Naive B cell (primary cell): ENCODE measurements around the gene NDUFB8. TPM values are rescaled to one million over a fixed set of nuclear protein-coding genes. Genes with fewer than 3 reads are reported as not detected.

Experiments used
- ATAC-seq, 2 donors: fragments of 150-1000 bp; cut with Tn5 transposase; 2 replicates each; pipeline ENCODE4 v1.10.0; 2021; ENCODE audit warnings: low read depth in 2 of 2, mild to moderate bottlenecking in 2 of 2, moderate library complexity in 2 of 2
- DNase-seq: peaks from one replicate; pipeline ENCODE4 v3.0.0; 2022
- H3K27ac Mint-ChIP-seq, 6 donors: one replicate each; pipeline ENCODE4 v1.8.0; 2020 to 2022; ENCODE audit warnings: mild to moderate bottlenecking in 6 of 6, mixed read lengths in 6 of 6, moderate library complexity in 5 of 6, inconsistent platforms in 2 of 6
- H3K27me3 Mint-ChIP-seq, 3 donors: one replicate each; pipeline ENCODE4 v1.8.0; 2021 to 2022; ENCODE audit warnings: mixed read lengths in 3 of 3, mild to moderate bottlenecking in 1 of 3
- H3K36me3 Mint-ChIP-seq, 2 donors: one replicate each; pipeline ENCODE4 v1.8.0; 2020 to 2022; ENCODE audit warnings: mixed read lengths in 2 of 2, inconsistent platforms in 1 of 2, mild to moderate bottlenecking in 1 of 2
- H3K4me1 Mint-ChIP-seq, 3 donors: one replicate each; pipeline ENCODE4 v1.8.0; 2020 to 2022; ENCODE audit warnings: mixed read lengths in 3 of 3, inconsistent platforms in 1 of 3, mild to moderate bottlenecking in 1 of 3, moderate library complexity in 1 of 3
- H3K4me3 Mint-ChIP-seq, 8 donors: one replicate each; pipeline ENCODE4 v1.8.0; 2020 to 2022; ENCODE audit warnings: mild to moderate bottlenecking in 8 of 8, mixed read lengths in 8 of 8, moderate library complexity in 8 of 8, inconsistent platforms in 2 of 8
- H3K9me3 Mint-ChIP-seq, 7 donors: one replicate each; pipeline ENCODE4 v1.8.0; 2020 to 2022; ENCODE audit warnings: mixed read lengths in 7 of 7, mild to moderate bottlenecking in 5 of 7, inconsistent platforms in 2 of 7, moderate library complexity in 1 of 7
- polyA plus RNA-seq, 6 donors: library from polyadenylated mRNA; unstranded; fragments of 300-500 nt; fragmentation: Illumina TruSeq; gene quantifications; one replicate each; pipeline ENCODE4 v1.2.3, GENCODE V29; 2021; ENCODE audit warnings: low read depth in 6 of 6

The NDUFB8 gene
- polyA plus RNA-seq, 6 donors from 2014 or later = 403 to 762 (median 428) TPM

DNA sequence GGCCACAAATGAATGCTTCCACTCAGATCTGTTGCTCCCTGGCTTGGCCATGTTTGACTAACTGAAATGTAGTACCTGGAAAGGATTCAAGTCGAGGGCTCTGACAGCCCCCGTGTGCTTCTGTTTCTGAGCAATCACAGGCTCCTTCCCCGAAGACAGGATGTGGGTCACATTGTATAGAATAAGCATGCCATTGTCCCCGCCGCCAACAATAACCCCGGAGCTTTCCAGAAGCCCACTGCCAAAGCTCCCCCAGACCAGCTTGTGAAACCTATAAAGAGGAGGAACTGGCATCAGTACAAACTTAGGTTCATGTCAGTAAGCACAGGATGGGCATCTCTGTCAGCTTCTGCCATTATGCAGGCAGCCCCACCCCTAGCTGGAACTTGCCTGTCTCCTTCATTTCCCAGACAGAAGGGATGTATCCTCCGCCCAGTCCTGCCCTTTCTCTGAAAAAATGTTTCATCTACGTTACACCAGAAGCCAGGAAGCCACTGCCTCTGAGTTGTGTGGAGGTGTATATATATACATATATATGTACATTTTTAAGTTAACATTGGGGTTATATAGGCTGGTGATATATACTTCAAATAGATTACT, 20.3 kb downstream of the NDUFB8 start:
- peaks cover 0 to 1% (median 0%) of the 10 kb centered on the region in 7 donors for H3K9me3 Mint-ChIP-seq
- H3K4me3 Mint-ChIP-seq = no peak overlapping the region
- no peak overlapping the region for H3K27ac Mint-ChIP-seq
- no peak for ATAC-seq
- H3K36me3 Mint-ChIP-seq = peaks cover 11 to 25% of the 10 kb centered on the region in 2 donors
- no peaks in the 10 kb centered on the region for H3K4me1 Mint-ChIP-seq
- no peak for DNase-seq
- H3K27me3 Mint-ChIP-seq = no peaks in the 10 kb centered on the region

DNA sequence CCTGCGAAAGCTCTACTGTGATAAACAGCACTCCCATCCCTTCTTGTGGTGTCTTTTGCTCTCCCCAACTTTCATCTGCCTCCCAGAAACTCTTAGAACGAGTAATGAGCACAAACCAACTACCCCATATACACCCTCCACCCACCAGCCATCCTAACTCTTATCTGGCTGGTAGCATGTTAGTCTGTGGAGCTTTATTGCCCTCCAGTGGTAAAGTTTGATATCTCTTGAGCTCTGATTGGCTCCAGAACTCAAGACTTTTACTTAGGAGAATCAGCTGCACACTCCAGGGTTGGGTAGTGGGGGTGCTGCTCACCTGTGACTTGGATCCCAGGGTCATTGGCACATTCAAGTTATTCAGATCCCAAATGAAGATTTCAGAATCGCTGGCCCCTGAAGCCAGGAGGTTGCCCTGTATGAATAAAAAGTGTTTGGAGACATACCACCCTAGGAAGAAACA, 20.9 kb downstream of the NDUFB8 start:
- no peak overlapping the region for H3K4me3 Mint-ChIP-seq
- DNase-seq (peak; percentile 12), ATAC-seq (peak; percentile 60 to 65)
- no peaks in the 10 kb centered on the region for H3K27me3 Mint-ChIP-seq
- peak overlapping the region in 1 of 6 donors; percentile 82 for H3K27ac Mint-ChIP-seq
- H3K36me3 Mint-ChIP-seq = peaks cover 11 to 25% of the 10 kb centered on the region in 2 donors
- H3K4me1 Mint-ChIP-seq = no peaks in the 10 kb centered on the region
- H3K9me3 Mint-ChIP-seq = peaks cover 0 to 1% (median 0%) of the 10 kb centered on the region in 7 donors

DNA sequence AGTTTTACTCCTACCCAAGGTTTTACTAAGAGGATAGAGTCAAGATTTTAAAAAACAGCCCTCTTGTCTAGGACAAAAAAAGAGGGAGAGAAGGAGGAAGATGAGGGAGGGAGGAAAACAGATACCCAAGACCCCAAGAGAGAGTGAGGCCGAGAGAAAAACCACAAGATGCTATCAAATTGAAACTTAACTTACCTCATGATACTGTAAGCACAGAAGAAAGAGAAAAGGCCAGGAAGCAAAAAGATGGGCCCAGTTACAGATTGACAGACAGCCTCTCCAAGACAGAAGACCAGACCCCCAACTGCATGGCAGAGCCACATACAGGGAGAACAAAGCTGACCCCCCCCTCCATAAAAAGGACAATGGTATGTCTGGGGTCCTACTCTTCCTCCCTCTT, 21.4 kb downstream of the NDUFB8 start:
- Mint-ChIP-seq H3K27me3 (no peaks in the 10 kb centered on the region), H3K36me3 (peaks cover 11 to 25% of the 10 kb centered on the region in 2 donors), H3K4me3 (no peak overlapping the region), H3K9me3 (peaks cover 0 to 1% (median 0%) of the 10 kb centered on the region in 7 donors), H3K27ac (peak overlapping the region in 1 of 6 donors; percentile 74), H3K4me1 (no peaks in the 10 kb centered on the region)
- ATAC-seq (no peak), DNase-seq (no peak)

DNA sequence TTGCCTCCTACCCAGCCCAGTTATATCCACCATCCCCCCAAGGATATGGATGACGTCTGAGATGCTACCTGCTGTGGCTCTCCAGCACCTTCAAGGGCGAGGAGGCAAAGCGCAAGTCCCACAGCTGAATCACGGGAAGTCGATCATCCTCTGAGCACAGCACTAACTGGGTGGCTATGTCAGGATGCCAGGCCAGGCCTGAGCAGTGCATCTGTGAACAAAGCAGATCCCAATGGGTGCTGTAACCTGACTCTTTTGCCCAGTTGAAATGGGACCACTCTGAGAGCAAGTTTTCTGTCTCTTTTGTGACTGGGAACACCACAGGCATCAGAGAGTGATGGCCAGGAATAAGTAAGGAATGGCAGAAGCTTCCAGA, 22.3 kb downstream of the NDUFB8 start:
- no peaks in the 10 kb centered on the region for H3K27me3 Mint-ChIP-seq
- no peaks in the 10 kb centered on the region for H3K4me1 Mint-ChIP-seq
- H3K36me3 Mint-ChIP-seq = peaks cover 11 to 22% of the 10 kb centered on the region in 2 donors
- no peak overlapping the region for H3K4me3 Mint-ChIP-seq
- H3K27ac Mint-ChIP-seq = no peak overlapping the region
- peaks cover 0 to 1% (median 0%) of the 10 kb centered on the region in 7 donors for H3K9me3 Mint-ChIP-seq
- ATAC-seq (no peak), DNase-seq (no peak)

DNA sequence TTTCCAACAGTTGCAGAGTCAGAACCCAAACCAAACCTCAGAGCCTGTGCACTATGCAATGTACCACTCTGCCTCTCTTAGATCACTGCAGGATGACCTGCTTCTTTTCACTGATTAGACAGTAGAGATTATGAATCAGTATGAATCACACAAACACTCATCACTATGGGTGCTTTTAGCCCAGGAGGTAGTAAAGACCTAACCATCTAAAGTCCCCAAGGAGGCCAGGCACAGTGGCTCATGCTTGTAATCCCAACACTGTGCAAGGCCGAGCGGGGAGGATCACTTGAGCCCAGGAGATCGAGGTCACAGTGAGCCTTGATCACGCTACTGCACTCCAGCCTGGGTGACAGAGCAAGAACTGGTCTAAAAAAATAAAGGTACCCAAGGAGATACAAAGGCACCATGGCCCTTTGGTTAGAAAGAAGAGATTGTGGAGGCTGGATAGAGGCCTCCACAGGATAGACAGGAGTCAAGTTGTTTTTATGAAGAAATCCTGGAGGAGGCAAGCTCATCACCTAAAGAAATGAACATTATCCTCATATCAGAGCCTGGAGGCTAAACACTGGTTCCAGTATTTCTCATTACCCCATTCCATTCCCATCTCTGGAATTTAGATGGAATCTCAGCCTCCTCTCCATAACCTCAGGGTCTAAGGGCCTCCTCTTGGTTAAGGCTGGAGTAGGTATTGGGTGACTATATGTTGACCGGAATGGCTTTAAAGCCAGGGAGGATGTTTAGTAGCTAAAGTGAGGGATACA, 22.9 kb downstream of the NDUFB8 start:
- DNase-seq (no peak), ATAC-seq (no peak)
- Mint-ChIP-seq H3K27ac (no peak overlapping the region), H3K4me1 (no peaks in the 10 kb centered on the region), H3K4me3 (no peak overlapping the region), H3K36me3 (peaks cover 13 to 23% of the 10 kb centered on the region in 2 donors), H3K9me3 (peaks cover 0 to 1% (median 0%) of the 10 kb centered on the region in 7 donors), H3K27me3 (no peaks in the 10 kb centered on the region)

DNA sequence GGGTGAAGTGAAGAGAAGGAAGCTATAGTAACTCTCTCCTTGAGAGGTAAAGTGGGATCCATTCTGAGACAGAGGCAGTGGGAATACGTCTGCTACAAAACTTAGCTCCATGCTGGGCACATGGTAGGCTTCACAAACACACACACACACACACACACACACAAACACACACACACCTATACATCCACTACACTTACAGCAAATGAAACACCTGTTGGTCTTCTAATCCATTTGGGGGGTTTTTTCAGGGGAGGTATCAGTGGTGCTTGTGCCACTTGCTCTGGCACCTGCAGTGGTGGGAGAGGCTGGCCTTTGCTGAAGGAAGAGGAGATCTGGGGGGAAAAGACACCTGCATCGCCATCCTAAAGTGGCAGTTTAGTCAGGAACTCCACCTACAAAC, 24.5 kb downstream of the NDUFB8 start:
- DNase-seq (no peak), ATAC-seq (no peak)
- H3K36me3 Mint-ChIP-seq = peaks cover 22 to 30% of the 10 kb centered on the region in 2 donors
- peaks cover 0 to 1% (median 0%) of the 10 kb centered on the region in 7 donors for H3K9me3 Mint-ChIP-seq
- no peak overlapping the region for H3K27ac Mint-ChIP-seq
- no peaks in the 10 kb centered on the region for H3K4me1 Mint-ChIP-seq
- no peak overlapping the region for H3K4me3 Mint-ChIP-seq
- no peaks in the 10 kb centered on the region for H3K27me3 Mint-ChIP-seq

DNA sequence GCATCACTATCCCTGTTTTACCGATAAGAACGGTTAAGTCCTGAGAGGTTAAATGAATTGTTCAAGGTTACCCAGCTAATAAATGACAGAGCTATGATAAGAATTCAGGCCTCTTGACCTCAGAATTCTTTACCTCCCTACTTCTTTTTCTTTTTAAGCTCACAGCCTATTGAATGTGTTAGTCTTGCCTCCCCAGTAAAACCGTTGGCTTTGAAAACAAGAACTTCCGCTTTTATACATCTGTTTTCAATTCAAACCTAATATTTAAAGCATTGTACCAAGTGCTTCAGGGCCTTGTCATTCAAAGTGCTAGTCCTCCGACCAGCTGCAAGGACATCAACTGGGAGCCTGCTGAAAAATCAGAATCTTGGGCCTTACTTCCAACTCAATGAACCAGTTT, 25.6 kb downstream of the NDUFB8 start:
- H3K36me3 Mint-ChIP-seq = peaks cover 30 to 37% of the 10 kb centered on the region in 2 donors
- DNase-seq = no peak
- H3K27ac Mint-ChIP-seq = no peak overlapping the region
- H3K4me1 Mint-ChIP-seq = no peaks in the 10 kb centered on the region
- no peaks in the 10 kb centered on the region for H3K27me3 Mint-ChIP-seq
- ATAC-seq = no peak
- no peak overlapping the region for H3K4me3 Mint-ChIP-seq
- H3K9me3 Mint-ChIP-seq = peaks cover 0 to 1% (median 0%) of the 10 kb centered on the region in 7 donors

DNA sequence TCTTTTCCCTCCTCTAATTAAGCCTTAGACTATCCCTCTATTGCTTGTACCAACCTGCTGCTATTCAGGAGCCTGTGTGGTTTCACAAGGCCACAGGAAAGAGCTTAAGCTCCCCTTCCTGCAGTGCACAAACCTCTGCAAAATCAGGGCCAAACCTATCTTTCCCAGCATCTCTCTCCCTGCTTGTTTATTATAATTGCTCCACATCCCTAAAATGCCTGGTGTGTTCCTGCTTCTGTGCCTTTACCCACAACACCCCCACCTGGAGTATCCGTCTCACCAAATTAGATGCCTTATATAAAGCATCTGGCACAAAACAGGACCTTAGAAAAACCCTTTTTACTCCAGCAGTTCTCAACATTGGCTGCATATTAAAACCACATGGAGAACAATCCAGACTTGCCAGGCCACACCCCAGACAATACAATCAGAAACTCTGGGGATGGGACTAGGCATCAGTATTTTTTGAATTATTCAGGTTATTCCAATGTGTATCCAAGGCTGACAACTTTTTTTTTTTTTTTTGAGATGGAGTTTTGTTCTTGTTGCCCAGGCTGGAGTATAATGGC, 26.7 kb downstream of the NDUFB8 start:
- no peaks in the 10 kb centered on the region for H3K4me1 Mint-ChIP-seq
- H3K36me3 Mint-ChIP-seq = peaks cover 31 to 33% of the 10 kb centered on the region in 2 donors
- peak overlapping the region in 1 of 6 donors; percentile 48 for H3K27ac Mint-ChIP-seq
- H3K9me3 Mint-ChIP-seq = peaks cover 0 to 1% (median 0%) of the 10 kb centered on the region in 7 donors
- H3K27me3 Mint-ChIP-seq = no peaks in the 10 kb centered on the region
- ATAC-seq (no peak), DNase-seq (no peak)
- no peak overlapping the region for H3K4me3 Mint-ChIP-seq

DNA sequence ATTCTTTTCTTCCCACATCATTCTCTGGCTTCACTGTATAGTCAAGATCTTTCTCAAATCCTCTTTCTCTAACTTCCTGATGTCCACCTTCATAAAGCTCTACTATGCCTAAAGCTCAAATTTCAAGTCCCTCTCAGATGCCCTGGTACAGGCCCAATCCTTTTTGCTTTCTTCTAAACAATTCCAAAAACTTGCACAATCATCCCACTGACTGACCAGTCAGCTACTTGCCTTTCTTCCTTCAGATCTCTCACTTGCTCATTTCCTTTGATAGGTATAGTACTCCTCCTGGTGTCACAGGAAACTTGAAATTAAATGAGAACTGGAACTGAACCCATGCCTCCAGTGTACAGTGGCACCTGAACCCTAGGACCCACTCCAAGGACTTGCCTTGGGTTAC, 28.2 kb downstream of the NDUFB8 start:
- no peak for ATAC-seq
- Mint-ChIP-seq H3K4me3 (no peak overlapping the region), H3K27ac (no peak overlapping the region), H3K4me1 (no peaks in the 10 kb centered on the region), H3K9me3 (peaks cover 0 to 1% (median 0%) of the 10 kb centered on the region in 7 donors), H3K27me3 (no peaks in the 10 kb centered on the region), H3K36me3 (peaks cover 25 to 41% of the 10 kb centered on the region in 2 donors)
- no peak for DNase-seq

DNA sequence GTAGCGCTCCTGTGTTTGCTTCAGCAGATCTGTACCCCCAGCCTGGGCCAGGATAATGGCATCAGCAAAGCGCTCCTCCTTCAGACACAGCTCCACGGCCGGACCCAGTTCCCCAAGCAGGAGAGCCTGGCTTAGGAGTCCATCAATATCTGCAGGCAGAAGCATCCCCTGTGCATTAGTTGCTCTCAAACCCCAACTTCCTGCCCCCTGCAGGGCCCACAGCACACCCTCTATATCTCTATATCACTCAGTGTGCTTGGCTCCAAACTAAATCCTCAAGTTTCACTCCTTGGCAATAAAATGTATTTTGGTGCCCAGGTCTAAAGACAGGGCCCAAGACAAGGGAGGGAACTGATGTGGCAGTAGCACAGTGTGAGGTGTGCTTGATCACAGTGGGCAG, 31.6 kb downstream of the NDUFB8 start:
- Mint-ChIP-seq H3K27ac (no peak overlapping the region), H3K4me3 (no peak overlapping the region)

DNA sequence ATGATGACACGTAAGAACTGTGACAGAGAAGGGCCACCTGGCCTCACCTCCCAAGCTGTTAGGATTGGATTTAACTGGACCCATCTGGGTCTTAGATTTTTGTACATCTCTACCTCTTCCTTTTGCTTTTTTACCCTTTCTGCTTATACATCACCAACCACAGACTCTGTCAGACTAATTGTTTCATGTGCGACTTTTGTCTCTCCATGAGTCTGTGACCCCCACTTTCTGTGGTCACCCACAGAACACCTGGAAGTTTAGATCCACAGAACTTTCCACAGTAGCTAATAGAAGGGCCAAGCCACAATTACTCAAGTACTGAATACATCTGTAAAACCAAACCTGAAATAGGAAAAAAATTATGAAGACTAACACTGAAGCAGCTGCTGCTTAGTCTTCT, 33.1 kb downstream of the NDUFB8 start:
- H3K9me3 Mint-ChIP-seq = no peaks in the 10 kb centered on the region
- peaks cover 21 to 32% of the 10 kb centered on the region in 2 donors for H3K36me3 Mint-ChIP-seq
- no peaks in the 10 kb centered on the region for H3K4me1 Mint-ChIP-seq
- no peak overlapping the region for H3K27ac Mint-ChIP-seq
- no peak overlapping the region for H3K4me3 Mint-ChIP-seq
- H3K27me3 Mint-ChIP-seq = no peaks in the 10 kb centered on the region
- ATAC-seq (no peak), DNase-seq (no peak)

More for the DNA sequence above, 31.6 kb downstream of the NDUFB8 start:
- DNase-seq (no peak), ATAC-seq (no peak)
- Mint-ChIP-seq H3K9me3 (no peaks in the 10 kb centered on the region), H3K4me1 (no peaks in the 10 kb centered on the region), H3K27me3 (no peaks in the 10 kb centered on the region), H3K36me3 (peaks cover 24 to 36% of the 10 kb centered on the region in 2 donors)

DNA sequence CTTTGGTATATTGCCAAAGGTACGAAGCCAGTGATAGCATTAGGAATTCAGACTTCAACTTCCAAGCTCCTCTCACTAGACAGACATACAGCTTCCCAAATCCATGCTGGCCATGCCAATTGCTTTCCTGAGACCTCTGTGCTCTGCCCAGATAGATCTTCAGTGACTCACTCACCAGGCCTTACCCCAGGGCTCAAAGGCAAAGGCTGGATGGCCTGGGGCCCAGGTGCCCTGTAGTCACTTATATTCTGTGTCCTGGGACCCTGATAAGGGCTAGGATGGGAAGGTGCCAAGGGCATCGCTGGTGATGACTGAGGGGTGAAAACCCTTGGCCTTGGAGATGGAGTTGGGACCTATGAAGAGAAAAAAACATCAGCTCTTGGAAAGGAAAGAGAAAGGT, 39.1 kb downstream of the NDUFB8 start:
- no peaks in the 10 kb centered on the region for H3K27me3 Mint-ChIP-seq
- H3K36me3 Mint-ChIP-seq = peaks cover 28 to 38% of the 10 kb centered on the region in 2 donors
- H3K27ac Mint-ChIP-seq = no peak overlapping the region
- no peaks in the 10 kb centered on the region for H3K4me1 Mint-ChIP-seq
- no peaks in the 10 kb centered on the region for H3K9me3 Mint-ChIP-seq
- ATAC-seq (no peak), DNase-seq (no peak)
- no peak overlapping the region for H3K4me3 Mint-ChIP-seq

DNA sequence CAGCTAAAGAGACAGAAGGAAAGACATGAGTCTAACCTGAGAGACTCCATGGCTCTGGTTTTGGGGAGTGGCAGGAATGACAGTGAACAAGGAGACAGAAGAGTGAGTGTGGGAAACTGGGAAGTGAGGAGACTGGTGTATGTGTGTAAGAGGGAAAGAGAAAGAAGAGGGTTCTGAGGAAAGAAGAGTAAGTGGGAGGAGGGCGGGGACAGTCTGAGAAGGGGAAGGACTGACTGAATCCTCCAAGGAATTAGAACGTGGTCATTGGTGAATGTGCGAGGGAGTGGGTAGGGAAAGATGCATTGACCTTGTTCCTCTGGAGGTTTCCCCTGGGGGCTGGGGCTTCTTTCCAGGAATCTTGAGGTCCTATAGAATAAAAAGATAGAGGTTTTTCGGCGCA, 40.3 kb downstream of the NDUFB8 start:
- H3K27me3 Mint-ChIP-seq = no peaks in the 10 kb centered on the region
- DNase-seq (no peak), ATAC-seq (no peak)
- no peak overlapping the region for H3K4me3 Mint-ChIP-seq
- peaks cover 28 to 36% of the 10 kb centered on the region in 2 donors for H3K36me3 Mint-ChIP-seq
- no peaks in the 10 kb centered on the region for H3K9me3 Mint-ChIP-seq
- no peaks in the 10 kb centered on the region for H3K4me1 Mint-ChIP-seq
- H3K27ac Mint-ChIP-seq = peak overlapping the region in 1 of 6 donors; percentile 37

DNA sequence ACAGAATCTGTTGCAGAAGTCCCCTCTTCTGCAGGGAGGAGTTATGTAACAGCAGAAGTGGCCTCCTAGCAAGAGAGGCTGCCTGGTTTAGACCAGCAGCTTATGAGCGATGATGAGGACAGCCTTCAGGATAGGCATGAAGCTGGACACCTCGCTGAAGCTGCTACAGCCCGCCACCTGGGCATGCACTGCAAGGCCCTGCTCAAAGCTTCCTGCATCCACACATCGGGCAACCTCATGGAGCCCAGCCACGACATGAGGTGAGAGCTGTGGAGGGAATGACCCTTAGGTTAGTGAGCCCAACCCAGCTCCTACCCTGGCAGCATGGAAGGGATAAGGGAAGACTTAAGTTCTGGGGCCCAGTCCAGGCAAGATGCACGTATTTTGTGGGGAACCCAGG, 42.1 kb downstream of the NDUFB8 start:
- Mint-ChIP-seq H3K36me3 (peaks cover 23 to 27% of the 10 kb centered on the region in 2 donors), H3K9me3 (no peaks in the 10 kb centered on the region), H3K27ac (no peak overlapping the region), H3K27me3 (peaks cover 0 to 11% (median 6%) of the 10 kb centered on the region in 3 donors), H3K4me3 (no peak overlapping the region), H3K4me1 (peaks cover 6 to 8% (median 7%) of the 10 kb centered on the region in 3 donors)
- DNase-seq = no peak
- ATAC-seq = no peak
